NCI-H1436 treated with DMSO at 0.1 percent for 48 hours (cell line): ENCODE results near the gene RING1.
A peak's percentile ranks its signal among the peaks of the same experiment; 100 is the strongest.

ENCODE experiments used
- DNase-seq: peaks from one replicate; lab custom pipeline; 2025; lab: John Stamatoyannopoulos, UW

The RING1 gene

GRCh38 chr6:33247977-33248642 is 39.8 kb downstream of the RING1 start:
- peak; percentile 40 for DNase-seq

GRCh38 chr6:33248643-33248931 is 40.3 kb downstream of the RING1 start:
- no peak for DNase-seq

GRCh38 chr6:33248932-33249731 is 40.8 kb downstream of the RING1 start:
- DNase-seq: peak; percentile 97

GRCh38 chr6:33249732-33250630 is 41.7 kb downstream of the RING1 start:
- DNase-seq: no peak

- DNase-seq: no peak
Measured at GRCh38 chr6:33250731-33251130, 42.4 kb downstream of the RING1 start.

GRCh38 chr6:33251395-33252012 is 43.2 kb downstream of the RING1 start:
- no peak for DNase-seq

- no peak for DNase-seq
Measured at GRCh38 chr6:33252759-33253158, 44.5 kb downstream of the RING1 start.

GRCh38 chr6:33254591-33254990 is 46.3 kb downstream of the RING1 start:
- DNase-seq: no peak

GRCh38 chr6:33259032-33259431 is 50.7 kb downstream of the RING1 start:
- DNase-seq: no peak
